Non-pigmented ciliary epithelial cell (primary cell): ENCODE results near the gene BCL11A.

Experiments used
- DNase-seq: peaks from one replicate; pipeline ENCODE4 v3.0.0-alpha.2; 2010; ENCODE audit warnings: low read depth

Gene BCL11A

GRCh38 chr2:60461421-60462108 is 91.9 kb downstream of the BCL11A start:
- DNase-seq, result no peak

DNA sequence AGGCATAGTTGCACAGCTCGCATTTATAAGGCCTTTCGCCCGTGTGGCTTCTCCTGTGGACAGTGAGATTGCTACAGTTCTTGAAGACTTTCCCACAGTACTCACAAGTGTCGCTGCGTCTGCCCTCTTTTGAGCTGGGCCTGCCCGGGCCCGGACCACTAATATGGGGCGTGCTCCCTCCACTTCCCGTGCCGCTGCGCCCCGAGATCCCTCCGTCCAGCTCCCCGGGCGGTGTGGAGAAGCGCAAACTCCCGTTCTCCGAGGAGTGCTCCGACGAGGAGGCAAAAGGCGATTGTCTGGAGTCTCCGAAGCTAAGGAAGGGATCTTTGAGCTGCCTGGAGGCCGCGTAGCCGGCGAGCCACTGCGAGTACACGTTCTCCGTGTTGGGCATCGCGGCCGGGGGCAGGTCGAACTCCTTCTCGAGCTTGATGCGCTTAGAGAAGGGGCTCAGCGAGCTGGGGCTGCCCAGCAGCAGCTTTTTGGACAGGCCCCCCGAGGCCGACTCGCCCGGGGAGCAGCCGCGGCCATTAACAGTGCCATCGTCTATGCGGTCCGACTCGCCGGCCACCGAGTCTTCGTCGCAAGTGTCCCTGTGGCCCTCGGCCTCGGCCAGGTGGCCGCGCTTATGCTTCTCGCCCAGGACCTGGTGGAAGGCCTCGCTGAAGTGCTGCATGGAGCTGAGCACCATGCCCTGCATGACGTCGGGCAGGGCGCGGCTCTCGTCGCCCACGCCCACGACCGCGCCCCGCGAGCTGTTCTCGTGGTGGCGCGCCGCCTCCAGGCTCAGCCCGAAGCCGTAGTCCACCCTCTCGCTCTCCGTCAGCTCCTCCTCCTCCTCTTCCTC is 92.7 kb downstream of the BCL11A start:
- no peak for DNase-seq

DNA sequence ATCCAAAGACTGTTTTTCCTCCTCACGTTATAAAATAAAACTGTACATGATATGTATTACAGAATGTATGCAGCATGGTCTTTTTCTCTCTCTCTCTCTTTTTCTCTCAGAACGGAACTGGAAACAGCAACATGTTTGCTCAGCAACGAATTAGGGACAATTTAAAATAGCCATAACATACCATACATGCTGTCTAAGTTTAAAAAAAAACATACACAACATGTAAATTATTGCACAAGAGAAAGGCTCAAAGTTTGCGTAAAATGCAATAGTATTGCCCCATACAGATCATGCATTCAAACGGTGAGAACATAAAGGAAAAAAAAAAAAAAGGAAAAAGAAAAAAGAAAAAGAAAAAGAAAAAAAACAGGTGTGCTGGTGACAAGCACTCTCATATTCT is 93.6 kb downstream of the BCL11A start:
- no peak for DNase-seq

GRCh38 chr2:60456115-60456770 is 97.2 kb downstream of the BCL11A start:
- no peak for DNase-seq

- DNase-seq, result no peak
These were observed 99.6 kb downstream of the BCL11A start for GRCh38 chr2:60453872-60454271.

DNA sequence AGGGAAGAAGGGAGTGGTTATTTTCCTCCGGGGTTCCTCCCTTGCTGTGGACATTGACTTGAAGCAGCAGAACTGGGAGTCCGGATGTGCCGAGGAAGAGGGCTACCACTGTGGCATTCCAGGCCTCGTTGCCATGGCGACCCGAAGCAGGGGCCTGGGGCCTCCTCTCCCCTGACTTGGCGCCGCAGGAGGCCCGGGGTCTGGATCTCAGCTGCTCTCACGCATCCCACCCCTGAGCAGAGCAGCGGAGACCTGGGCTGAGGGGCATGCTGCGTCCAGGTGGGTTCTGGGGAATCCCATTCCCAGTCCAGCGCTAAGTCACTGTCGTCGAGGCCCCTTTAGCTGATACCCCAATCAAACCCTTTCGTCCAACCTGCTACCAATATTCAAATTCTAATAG is 100.2 kb downstream of the BCL11A start:
- DNase-seq, result no peak

GRCh38 chr2:60450488-60450887 is 103.0 kb downstream of the BCL11A start:
- no peak for DNase-seq

DNA sequence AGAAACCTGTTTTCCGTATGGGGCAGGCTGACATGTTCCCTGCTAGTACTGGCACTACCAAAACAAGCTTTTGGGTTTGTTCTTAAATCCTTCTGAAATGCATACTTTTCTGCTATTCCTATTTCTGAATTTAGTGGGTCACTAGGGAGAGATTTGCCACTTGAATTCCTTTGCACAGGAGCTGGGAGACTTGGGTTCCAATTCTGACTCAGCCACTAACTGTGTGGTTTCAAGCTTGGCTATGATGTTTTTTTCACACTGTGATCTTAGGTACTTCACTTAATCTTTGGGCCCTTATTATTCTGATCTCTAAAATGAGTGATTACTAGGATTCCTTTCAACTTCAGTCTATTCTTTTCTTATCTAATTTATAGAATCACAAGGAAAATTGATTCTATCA is 105.5 kb downstream of the BCL11A start:
- no peak for DNase-seq

DNA sequence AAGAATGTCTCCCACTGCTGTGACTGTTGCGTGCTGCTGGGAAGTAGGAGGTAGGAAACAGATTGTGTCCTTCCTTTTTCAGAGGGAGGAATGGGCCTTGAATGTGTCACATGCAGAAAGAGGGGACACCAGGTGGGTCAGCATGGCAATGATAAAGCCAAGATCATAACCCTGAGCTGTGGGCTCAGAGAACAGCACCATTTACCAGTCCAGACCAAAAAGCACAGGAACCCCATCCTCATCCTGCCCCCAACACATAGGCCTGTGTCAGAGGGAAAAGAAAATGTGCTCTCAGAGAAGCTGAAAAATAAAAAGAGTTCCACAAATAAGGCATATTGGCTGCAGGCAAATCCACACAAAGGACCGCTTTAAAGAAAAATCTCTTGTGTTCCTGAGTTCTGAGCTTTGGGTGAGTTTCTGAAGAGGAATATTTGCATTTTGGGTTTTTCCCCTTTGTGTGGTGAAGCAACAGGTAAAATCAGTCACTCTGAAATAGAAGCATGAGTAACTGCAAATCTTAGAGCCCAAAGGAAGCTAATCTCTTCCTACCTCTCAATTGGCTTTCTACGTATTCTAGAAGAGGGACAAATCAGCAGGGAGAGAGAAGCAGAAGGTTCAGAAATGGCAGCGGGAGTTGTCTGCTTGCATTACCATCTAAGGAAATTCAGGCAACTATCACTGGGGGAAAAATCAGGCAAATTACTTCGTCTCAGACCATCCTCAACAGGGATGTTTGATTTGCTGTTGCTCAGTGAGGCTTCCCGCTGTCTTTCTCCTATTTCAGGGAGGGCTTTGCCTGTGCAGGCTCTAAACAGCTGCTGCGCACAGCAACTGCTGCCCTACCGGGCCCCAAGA is 106.8 kb downstream of the BCL11A start:
- DNase-seq, result no peak

- peak; percentile 2 for DNase-seq
These were observed 107.7 kb downstream of the BCL11A start for GRCh38 chr2:60445684-60446179.

- no peak for DNase-seq
These were observed 110.8 kb downstream of the BCL11A start for GRCh38 chr2:60442608-60443007.

DNA sequence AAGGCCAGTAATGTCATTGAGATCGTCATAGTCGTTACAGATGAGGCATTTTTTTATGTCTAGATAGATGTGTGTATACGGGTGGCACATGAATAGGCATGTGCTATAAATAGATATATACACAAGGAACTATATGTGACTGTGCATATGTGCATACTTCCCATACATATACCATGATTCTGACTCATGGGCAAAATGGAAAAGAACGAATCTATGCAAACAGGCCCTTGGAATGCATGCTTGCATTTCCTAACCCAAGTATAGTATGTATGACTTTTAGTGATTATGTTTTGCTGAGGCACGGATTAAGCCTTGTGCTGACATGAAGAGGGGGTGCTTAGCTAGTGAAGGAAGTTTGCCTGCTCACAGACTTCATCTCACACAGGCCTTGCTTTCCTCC is 111.7 kb downstream of the BCL11A start:
- no peak for DNase-seq

- DNase-seq, result no peak
These were observed 112.7 kb downstream of the BCL11A start for GRCh38 chr2:60440767-60441163.

- DNase-seq, result no peak
These were observed 113.2 kb downstream of the BCL11A start for GRCh38 chr2:60440079-60440766.

GRCh38 chr2:60439219-60439974 is 114.1 kb downstream of the BCL11A start:
- DNase-seq, result no peak

- DNase-seq, result no peak
These were observed 114.8 kb downstream of the BCL11A start for GRCh38 chr2:60438653-60439052.

- DNase-seq, result no peak
These were observed 115.3 kb downstream of the BCL11A start for GRCh38 chr2:60438131-60438530.

GRCh38 chr2:60437080-60437696 is 116.3 kb downstream of the BCL11A start:
- DNase-seq, result no peak

- no peak for DNase-seq
These were observed 120.3 kb downstream of the BCL11A start for GRCh38 chr2:60433018-60433596.
